OCI-M2 (cell line): Measurements from ENCODE around the gene PDIA5.
"Not testable (repeated sequence)": the region's sequence is repeated elsewhere in the genome, so short reads cannot be mapped to it uniquely, and the experiment has no call there.

ENCODE experiments used
- DNase-seq: peaks from one replicate; lab custom pipeline; 2025; ENCODE audit not compliant: unreplicated experiment; lab: John Stamatoyannopoulos, UW

Gene PDIA5

DNA sequence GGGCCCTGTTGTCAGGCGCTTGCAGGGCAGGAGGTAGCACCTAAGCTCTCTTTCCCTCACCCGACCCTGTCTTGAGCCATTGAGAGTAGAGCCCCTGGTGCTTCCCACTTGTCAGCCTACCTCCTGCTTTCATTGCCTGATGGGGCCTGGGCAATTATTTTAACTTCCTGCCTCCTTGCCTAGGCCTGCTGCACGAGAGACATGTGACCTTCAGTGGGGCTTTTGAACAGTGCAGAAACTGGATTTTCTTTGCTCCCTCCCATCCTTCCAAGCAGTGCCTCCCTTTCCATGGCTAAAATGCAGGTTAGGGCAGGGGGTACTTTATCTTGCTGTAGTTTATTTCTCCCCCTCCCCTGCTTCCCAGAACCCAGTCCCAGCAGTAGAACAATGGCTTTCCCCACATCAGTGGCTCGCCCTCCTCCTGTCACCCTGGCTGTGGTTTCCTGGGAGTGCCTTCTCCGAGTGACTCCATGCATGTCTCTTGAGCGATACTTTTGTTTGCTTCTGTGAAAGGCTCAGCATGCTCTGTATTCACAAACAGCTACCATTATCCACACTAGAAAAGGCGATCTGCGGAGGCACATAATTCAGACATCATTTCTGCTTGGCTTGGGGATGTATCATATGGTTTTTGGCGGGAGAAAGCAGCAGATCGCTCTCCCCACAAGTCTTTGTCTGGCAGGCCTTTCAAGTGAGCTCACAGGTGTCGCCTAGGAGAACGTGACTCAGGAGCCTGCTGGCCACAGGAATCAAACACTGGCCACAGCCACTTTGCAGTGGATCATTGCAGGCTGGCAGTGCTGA is 24.1 kb downstream of the PDIA5 start:
- no peak for DNase-seq

DNA sequence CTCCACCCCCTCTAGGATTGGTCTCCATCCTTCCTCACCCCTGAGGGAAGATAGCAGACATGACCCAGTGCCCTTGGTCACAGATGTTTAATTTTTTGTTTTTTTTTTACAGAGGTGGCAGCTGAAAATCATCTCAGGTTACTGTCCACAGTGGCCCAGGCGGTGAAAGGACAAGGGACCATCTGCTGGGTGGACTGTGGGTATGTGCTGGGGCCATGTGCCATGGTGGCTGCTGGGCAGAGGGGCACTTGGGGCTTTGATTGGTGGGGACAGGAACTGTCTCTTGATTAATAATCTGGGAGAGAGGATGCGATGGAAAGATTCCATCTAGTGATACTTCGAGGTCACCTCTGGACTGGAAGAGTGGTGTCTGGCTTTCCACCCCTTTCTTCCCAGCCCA is 25.4 kb downstream of the PDIA5 start:
- DNase-seq, result no peak

DNA sequence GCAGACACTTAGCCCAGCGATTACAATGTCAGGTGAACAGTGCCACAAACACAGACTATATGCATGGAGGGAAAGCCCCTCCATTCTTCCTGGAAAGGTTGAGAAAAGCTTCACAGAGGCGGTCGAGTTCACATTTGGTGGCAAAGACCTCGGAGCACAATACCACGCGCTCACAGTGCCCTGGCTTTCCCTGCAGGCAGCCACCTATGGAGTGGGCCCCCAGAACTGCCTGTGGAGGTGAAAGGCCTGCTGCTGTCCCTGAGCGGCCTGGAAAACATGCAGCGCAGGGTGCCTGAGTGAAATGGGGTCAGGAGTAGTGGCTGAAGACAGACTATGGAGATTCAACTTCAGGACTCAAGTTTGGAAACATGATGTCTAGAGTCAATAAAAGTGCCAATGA is 26.9 kb downstream of the PDIA5 start:
- DNase-seq, result no peak

DNA sequence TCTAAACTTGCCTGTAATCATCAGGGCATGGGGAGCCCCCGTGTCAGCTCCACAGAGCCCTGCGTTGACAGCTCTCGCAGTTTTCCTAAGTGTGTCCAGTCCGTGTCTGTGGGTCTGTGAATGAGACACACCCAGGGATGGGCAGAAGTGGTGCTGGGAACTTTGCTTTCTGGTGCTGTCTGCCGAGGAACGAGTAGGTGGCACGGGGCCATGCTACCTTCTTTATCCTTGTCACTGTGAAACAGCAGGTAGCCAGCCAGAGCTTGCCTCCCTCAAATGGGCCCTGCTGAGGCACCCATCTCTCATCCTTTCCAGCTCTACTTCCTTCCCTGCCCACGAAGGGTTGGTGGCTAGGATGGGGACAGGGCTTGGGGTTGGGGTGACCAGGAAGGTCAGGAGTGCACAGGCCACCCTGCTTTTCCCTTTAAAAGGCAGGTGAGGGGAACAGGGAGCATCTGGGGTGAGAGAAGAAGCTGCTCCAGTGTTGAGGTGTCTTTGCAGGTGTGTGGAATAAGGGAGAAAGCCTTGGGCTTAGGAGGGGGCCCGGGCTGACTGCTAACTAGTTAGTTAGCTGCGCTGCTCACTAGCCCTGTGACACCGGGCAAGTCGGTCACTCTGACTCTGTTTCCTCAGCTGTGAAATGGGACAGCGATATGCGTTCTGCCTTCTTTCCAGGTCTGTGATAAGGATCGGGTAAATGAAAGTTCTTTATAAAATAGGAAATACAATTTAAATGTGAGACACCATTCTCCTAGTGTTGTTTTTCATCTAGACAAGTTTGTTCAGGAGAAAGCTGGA is 27.9 kb downstream of the PDIA5 start:
- DNase-seq, result no peak

DNA sequence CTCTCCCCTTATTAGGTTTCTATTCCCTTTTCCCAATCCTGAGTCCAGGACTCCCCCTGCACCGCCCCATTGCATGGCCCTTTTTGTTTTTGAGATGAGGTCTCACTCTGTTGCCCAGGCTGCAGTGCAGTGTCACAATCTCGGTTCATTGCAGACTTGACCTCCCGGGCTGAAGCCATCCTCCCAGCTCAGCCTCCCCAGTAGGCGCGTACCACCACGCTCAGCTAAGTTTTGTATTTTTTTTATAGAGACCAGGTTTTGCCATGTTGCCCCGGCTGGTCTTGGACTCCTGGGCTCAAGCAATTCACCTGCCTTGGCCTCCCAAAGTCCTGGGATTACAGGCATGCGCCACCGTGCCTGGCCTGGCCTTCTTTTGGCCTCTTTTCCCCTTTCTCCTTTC is 29.3 kb downstream of the PDIA5 start:
- DNase-seq, result no peak

DNA sequence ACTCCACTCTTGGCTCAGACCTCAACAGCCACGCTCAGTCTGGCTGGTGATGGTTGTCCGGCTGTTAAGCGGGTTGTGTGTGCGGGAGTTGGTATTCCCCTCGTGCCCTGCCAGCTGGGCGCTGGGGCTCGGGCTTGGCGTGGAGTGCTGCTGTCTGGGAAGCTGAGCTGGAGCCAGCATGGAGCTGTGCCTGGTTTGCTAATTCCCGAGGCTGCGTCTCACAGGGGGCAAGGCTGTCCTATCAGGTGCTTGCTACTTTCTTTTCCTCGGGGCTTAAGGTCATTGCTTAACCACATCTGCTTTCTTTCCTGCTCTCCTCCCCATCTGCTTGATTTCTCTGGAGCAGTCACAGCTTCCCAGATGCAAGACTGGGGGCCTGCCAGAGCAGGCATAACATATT is 29.9 kb downstream of the PDIA5 start:
- DNase-seq, result no peak

DNA sequence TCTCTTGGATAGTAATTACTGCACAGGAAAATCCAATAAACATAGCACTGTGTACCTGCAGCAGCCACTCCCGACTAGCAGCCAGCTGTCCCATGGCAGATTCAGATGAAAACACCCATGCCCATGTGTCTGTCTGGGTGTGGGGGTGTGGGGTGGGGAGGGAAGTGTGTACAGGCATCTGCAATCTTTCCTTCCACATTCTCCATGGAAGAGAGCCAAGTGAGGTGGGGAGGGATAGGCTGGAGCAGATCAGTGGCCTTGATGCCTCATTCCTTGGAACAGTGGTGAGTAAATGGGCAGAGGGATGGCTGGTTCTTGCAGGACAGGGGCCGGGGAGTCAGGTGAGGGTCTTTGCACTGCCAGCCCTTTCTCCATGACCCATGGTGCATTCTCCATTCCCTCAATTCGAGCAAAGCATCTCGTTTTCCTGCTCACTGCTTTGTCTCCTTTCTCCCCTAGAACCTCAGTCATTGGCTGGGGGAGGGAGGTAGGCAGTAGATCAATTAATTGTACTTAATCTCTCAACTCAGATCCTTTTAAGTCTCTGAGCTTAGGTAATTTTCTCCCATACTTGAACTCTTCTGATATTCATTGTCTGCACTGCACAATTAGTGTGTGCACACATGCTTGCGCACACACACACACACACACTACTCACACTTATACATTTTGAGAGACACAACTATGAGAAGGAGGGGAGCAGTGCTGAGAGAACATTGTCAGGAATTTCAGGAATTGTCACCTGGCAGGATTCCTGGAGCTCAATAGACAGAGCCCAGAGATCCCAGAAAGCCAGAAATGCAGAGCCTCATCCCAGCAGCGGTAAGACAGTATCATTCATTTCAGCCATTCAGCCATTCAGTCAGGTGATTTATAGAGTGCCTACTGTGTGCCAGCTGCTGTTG is 31.9 kb downstream of the PDIA5 start:
- DNase-seq, result no peak

DNA sequence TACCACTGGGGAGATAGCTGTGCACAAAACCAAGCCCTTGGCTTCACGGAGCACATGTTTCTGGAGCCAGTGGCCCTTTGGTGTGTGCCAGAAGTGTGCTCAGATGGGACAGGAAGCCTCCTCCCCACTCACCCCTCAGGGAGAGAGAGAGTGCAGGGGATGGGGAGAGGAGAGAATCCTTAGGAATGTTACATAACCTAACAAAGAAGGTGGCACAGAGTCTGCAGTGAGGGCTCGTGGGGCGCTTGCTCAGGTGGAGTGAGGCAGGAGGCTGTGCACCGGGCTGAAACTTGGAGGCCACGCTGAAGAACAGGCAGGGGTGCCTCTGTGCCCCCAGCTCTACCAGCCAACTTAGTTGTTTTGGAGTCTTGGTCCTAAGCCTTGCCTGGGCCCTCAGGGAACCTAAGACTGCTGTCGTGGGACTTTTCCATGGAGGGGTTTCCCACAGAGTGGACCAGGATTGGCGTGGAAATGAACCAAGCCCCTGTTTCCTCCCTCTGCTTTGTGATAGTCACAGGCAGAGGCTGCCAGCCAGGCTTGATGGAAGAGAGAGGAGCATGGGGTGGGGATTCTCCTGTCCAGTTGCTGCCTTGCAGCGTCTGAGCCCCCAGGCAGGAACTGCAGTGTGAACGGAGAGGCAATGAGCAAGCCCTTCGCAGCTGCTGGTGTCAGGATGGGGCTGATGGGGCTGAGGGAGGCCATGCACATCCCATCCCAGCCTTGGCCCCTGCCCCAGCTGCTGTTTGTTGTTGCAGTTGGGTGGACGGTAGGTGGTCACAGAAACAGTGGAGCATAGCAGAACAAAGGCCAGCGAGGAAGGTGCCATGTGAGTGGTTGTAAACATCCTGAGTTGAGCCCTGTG is 32.7 kb downstream of the PDIA5 start:
- no peak for DNase-seq

DNA sequence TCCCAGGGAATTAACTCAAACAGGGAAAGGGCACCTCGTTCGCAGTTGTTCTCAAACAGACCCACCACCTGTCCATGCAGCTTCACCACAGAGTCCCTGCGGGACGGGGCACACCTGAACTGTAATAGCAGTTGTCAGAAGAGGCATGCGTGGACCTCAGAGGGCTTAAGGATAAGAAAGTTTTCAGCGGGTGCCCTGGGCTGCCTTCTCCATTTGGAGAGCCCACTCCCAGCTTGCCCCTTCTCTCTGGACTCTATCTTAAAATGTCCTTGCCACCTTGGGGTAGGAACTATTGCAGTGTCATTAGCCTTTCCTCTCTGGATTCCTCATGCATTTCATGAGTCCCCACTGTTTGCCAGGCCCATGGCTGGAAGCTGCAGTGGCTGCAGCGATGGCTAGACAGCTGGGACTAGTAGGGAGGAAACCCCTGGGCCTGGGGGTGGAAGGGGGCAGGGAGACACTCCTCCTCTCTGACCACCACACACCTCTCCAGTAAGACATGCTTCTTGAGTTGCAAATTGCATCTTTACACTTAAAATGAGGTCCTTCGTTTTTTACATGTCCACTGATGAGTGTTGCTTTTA is 33.5 kb downstream of the PDIA5 start:
- no peak for DNase-seq

DNA sequence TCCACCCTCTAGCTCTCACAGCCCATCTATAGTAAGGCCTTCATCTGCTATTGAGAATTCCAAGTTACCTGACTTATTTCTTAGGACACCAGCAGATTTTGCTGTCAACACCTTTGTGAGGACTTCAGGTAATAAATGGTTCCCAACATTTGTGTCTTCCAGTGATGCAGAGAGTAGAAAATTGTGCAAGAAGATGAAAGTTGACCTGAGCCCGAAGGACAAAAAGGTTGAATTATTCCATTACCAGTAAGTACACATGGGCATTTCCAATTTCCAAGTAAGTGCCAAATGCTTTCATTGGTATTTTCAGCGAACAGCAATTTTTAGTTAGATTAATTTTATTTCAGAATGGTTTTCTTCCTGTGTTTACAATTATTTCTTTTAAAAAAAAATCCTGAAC is 35.4 kb downstream of the PDIA5 start:
- no peak for DNase-seq

DNA sequence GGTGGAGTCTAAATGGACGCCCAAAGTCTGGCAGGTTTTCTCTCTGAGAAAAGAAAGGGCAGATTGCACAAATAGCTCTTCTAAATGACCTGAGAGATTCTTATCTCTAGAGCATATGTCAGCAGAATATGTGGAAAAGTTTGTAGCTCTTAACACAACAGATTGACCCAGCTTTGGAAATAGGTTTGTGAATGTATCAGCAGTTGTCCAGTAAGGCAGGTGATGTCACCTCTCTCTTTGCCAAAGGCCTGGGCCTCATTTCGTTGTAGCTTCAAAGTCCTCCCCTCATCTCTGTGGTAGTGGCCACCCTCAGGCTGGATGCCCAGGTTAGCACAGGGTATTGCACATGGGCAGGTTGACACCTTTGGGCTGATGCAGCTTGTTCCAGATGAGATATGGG is 36.0 kb downstream of the PDIA5 start:
- DNase-seq, result no peak

DNA sequence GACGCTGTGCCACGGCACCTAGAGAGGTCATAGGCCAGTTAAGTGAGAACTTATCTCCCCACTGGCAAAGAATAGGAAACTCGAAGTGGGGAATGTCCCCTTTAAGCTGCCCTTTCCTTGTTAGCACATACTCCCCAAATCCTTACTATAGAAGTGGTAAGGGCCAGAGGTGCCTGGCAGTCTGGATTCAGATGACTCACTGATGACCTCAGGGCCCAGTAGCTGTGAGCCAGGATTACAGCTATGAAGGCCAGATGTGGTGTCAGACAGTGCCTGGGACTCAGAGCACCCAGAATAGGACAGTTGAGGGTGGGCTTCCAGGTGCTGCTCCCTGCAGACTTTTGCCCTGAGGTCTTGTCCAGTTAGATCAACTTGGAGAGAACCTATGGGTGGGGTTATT is 37.7 kb downstream of the PDIA5 start:
- no peak for DNase-seq

DNA sequence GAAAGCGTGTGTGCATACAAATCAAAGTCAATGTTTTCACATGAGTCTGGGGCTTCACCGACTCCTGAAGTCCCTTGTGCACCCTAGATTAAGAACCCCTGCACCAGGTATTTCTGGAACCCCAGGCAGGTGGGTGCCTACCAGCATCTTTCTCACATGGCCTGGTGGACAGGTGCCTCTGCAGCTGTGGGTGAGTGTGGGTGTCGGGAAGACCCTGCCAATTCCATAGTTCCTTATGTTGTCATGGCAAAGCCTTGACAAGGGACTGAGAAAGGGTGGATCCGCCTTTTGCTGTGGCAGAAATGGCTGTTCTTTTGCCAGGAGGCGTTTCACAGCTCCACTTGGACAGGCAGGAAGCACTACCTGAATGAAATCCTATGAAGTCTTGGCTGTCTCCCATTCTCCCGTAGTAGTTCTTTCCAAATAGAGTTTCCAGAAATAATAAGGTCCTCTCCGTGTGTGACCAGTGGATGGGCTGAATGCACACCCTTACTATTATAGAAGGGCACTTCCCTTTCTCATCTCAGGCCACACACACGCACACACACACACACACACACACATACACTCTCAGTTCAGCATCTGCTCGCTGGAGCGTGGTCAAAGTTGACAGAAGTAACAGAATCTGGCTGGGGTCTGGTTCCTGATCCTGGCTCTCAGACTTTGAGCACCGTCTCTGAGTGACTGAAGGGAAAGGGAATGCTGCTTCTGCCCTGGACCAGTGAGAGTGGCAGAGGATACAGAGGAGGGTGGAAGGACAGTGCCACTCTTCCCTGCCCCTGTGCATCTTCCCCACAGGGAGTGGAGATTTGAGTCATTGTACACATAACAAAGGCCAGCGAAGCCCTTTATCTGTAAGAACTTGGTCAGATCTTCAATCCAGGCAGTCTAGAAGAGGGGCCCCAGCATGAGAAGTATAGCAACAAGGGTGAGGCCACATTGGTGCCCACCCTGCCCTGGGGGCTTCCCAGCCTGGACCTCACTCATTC is 38.7 kb downstream of the PDIA5 start:
- DNase-seq, result no peak

DNA sequence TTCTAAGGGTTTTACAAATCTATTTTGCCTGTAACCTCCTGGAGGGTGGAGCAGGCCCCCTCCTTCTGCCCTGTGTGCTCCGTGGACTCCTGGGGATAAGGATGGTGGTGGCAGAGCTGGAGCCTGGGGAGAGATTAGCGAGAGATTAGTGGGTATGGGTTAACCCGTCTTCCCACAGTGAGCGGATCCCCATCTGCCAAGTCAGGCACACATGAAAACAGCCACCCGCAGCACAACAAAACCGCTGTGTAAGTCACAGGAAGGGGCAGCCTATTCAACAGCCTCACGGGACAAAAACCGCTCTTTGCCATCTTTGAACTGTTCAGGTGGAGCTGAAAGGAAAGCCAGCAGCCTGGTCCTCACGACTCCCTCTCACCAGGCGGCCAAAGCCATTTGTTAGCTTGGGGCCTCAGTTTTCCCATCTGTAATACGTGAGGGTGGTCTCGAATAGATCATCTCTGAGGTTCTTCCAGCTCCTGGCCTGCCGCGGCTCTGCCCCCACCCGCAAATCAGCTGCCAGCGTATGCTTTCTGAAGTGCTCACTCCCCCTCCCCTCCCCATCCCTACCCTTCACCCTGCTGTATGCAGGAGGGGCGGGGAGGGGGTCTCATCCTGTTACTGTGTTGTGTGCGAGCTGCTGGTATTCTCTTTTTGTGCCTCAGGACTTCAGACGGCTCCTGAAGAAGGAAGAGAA is 43.6 kb downstream of the PDIA5 start:
- DNase-seq, result no peak

DNA sequence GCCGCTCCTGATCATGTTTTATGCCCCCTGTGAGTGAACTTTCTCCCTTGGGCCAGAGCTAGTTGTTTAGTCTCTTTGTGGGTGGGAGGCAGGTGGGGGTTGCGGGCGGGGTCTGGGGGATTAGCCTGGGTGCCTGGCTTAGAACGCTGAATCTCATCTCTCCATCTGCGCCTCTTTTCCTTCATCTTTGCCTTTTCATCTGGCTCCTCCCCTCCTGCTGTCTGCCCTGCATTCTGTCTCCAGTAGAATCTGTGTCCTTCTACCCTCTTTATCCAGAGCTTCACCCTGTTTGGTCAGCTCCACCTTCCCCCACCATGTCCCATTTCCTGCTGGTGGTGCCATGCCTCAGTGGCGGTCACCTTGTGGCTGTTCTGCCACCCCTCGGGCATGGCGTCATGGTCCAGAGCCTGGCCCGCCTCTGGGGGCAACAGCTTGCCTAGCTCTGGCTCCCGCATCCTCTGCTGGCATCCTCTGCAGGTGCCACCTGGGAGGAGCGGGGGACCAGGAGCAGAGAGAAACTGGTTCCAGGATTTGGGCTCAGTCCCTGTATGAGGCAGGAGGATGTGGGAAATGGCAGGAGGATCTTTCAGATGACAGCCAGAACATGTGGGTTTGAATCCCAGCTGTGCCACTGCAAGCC is 44.3 kb downstream of the PDIA5 start:
- no peak for DNase-seq

DNA sequence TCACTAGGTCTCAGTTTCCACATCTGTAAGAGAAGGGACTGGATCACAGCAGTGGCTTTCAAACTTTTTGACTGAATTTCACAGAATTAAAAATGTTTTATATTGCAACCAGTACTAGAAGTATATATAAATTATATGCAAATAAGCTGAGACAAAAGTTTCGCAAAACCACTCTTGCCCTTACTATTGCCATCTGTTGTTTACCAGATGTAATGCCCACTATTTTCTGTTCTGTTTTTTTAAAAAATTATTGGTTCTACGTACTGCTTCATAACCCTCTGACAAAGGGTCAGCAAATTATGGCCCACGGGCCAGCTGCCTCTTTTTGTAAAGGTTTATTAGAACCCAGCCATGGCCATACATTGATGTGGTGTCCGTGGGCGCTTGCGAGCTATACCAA is 44.8 kb downstream of the PDIA5 start:
- DNase-seq, result no peak

DNA sequence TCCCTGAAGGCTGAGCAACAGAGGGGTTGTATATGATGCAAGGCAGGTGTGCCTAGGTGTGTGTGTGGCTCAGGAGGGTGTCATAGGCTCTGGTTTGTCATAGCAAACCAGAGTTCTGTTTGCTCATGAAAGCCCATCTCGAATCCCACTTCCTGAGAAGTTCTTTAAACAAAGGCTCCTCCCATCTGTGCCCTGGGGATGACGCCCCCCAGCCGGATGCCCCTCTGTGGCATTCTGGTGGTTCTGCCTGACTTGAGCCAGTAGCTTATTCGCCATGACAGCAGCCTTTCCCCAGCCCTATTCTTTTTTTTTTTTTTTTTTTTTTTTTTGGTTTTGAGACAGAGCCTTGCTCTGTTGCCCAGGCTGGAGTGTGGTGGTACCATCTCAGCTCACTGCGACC is 45.4 kb downstream of the PDIA5 start:
- no peak for DNase-seq

DNA sequence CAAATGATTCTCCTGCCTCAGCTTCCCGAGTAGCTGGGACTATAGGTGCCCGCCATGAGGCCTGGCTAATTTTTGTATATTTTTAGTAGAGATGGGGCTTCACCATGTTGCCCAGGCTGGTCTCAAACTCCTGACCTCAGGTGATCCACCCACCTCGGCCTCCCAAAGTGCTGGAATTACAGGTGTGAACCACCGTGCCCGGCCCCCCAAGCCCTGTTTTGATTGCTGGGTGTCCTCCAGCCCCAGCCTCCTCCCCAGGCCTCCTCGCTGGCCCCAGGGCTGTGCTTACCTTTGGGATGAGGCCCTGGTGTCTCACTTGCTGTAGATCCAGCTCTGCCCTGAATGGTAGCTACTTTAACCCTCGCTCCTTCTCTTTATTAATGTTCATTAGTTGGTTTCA is 45.8 kb downstream of the PDIA5 start:
- not testable (repeated sequence) for DNase-seq
